Middle frontal gyrus (tissue), 1 donor: Measurements from ENCODE around the gene SELENOW.

ENCODE experiments used
- DNase-seq: peaks from one replicate; pipeline ENCODE4 v3.0.0-alpha.2; 2015; ENCODE audit warnings: low spot score; ENCODE audit errors: extremely low spot score

The SELENOW gene

DNA sequence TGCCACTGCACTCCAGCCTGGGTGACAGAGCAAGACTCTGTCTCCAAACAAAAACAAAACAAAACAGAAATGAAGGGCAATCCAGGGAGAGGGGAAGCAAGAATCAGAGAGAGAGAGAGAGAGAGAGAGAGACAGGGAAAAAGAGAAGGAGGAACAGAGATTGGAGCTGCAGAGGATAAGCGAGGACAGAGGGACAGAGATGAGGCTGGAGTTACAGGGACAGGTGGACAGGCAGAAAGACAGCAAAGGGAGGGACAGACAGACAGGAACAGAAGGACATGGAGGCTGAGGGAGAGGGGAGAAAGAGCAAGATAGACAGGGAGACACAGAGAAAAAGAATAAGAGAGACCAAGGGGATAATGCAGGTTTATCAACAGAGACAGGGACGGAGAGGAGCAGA is 41.9 kb downstream of the SELENOW start:
- no peak for DNase-seq

- DNase-seq, result no peak
Observed at GRCh38 chr19:47821460-47822020, 43.0 kb downstream of the SELENOW start, which contains the start of gene CRX. Gene CRX (plus strand): TSS chr19:47821937. CDS start chr19:47834444, 12,507 bp downstream.

GRCh38 chr19:47824396-47824795 is 45.9 kb downstream of the SELENOW start:
- DNase-seq, result no peak

DNA sequence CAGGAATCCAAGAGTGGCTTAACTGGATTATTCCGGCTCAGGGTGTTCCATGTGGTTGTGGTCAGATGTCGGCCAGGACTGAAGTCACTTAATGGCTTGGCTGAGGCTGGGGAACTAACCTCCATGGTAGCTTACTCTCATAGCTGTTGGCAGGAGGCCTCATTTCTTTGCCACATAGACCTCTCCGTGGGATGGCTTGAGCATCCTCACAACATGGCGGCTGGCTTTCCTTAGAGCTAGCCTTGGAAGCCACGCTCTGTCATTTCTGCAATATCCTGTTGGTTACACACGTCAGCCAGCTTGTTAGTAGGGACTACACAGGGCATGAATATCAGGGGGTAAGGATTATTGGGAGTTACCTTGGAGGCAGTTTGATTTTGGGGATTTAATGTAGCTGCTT is 48.3 kb downstream of the SELENOW start:
- no peak for DNase-seq

- no peak for DNase-seq
Observed at GRCh38 chr19:47832723-47833122, 54.2 kb downstream of the SELENOW start.
